Glomerular visceral epithelial cell (primary cell): ENCODE data around the gene TANC1.

Source experiments
- DNase-seq: peaks from one replicate; pipeline ENCODE4 v3.0.0-alpha.2; 2016; ENCODE audit errors: extremely low spot score

TANC1 gene

GRCh38 chr2:158962074-158962473 is 6.4 kb upstream of the TANC1 start:
- no peak for DNase-seq

GRCh38 chr2:158963071-158963470 is 5.4 kb upstream of the TANC1 start:
- DNase-seq, result no peak

- DNase-seq, result no peak
These were observed 3.3 kb upstream of the TANC1 start for GRCh38 chr2:158965107-158965506.

GRCh38 chr2:158965641-158966040 is 2.8 kb upstream of the TANC1 start:
- no peak for DNase-seq

- DNase-seq, result no peak
These were observed 2.1 kb upstream of the TANC1 start for GRCh38 chr2:158966312-158966711.

- no peak for DNase-seq
These were observed 1.2 kb upstream of the TANC1 start for GRCh38 chr2:158967114-158967730.

GRCh38 chr2:158967731-158968395 is 577 bp upstream of the TANC1 start:
- DNase-seq, result no peak

- no peak for DNase-seq
These were observed 798 bp downstream of the TANC1 start for GRCh38 chr2:158969162-158969714.

GRCh38 chr2:158969715-158970240 is 1.3 kb downstream of the TANC1 start:
- peak; percentile 46 for DNase-seq

GRCh38 chr2:158970241-158970751 is 1.9 kb downstream of the TANC1 start:
- DNase-seq, result no peak

- no peak for DNase-seq
These were observed 4.9 kb downstream of the TANC1 start for GRCh38 chr2:158973116-158973956.

GRCh38 chr2:158975271-158975921 is 7.0 kb downstream of the TANC1 start:
- DNase-seq, result no peak

- DNase-seq, result no peak
These were observed 11.3 kb downstream of the TANC1 start for GRCh38 chr2:158979772-158980171.

- no peak for DNase-seq
These were observed 16.2 kb downstream of the TANC1 start for GRCh38 chr2:158984604-158985135.

- DNase-seq, result no peak
These were observed 20.1 kb downstream of the TANC1 start for GRCh38 chr2:158988501-158988900.

- DNase-seq, result no peak
These were observed 20.7 kb downstream of the TANC1 start for GRCh38 chr2:158989165-158989564.

- peak; percentile 79 for DNase-seq
These were observed 22.2 kb downstream of the TANC1 start for GRCh38 chr2:158990397-158991214.

- no peak for DNase-seq
These were observed 24.6 kb downstream of the TANC1 start for GRCh38 chr2:158993030-158993429.

GRCh38 chr2:158993721-158994587 is 25.5 kb downstream of the TANC1 start:
- DNase-seq, result no peak
